D721Med (cell line): ENCODE results near the gene RASA2.
A peak's percentile ranks its signal among the peaks of the same experiment; 100 is the strongest.

Experiments
- DNase-seq: peaks from one replicate; pipeline ENCODE4 v3.0.0; 2011; ENCODE audit warnings: low spot score; ENCODE audit not compliant: insufficient read length
- FAIRE-seq: peaks from 2 replicates; lab custom pipeline; 2011; peaks lifted over from hg19 to GRCh38; lab: Jason Lieb, UNC
- TF ChIP-seq, protein P1 (sequence below): IDR thresholded peaks from 2 replicates; pipeline ENCODE4 v1.5.1; 2012; ENCODE audit warnings: mild to moderate bottlenecking, control low read depth; ENCODE audit not compliant: insufficient read depth; ENCODE audit errors: missing control alignments

Gene RASA2

DNA sequence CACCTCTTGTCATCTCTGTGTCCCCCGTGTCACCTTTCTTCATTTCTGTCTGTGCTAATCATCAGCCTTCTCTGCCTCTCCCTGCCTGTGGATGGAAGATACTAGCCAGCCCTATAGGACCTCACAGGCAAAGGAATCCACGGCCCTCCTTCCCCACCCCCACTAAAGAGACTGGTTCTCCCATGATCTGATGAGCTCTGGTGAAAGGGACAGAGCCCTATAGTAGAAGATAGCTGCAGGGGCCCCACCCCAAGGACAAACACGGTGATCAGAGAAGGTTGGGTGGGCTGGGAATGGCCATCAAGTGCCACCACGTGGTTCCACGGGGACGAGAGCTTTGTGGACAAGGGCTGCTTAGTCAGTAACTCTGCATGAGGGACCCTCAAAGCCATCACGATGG is 27.8 kb upstream of the RASA2 start:
- FAIRE-seq (no peak), DNase-seq (no peak)
- TF ChIP-seq, protein P1, sequence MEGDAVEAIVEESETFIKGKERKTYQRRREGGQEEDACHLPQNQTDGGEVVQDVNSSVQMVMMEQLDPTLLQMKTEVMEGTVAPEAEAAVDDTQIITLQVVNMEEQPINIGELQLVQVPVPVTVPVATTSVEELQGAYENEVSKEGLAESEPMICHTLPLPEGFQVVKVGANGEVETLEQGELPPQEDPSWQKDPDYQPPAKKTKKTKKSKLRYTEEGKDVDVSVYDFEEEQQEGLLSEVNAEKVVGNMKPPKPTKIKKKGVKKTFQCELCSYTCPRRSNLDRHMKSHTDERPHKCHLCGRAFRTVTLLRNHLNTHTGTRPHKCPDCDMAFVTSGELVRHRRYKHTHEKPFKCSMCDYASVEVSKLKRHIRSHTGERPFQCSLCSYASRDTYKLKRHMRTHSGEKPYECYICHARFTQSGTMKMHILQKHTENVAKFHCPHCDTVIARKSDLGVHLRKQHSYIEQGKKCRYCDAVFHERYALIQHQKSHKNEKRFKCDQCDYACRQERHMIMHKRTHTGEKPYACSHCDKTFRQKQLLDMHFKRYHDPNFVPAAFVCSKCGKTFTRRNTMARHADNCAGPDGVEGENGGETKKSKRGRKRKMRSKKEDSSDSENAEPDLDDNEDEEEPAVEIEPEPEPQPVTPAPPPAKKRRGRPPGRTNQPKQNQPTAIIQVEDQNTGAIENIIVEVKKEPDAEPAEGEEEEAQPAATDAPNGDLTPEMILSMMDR = no peak

DNA sequence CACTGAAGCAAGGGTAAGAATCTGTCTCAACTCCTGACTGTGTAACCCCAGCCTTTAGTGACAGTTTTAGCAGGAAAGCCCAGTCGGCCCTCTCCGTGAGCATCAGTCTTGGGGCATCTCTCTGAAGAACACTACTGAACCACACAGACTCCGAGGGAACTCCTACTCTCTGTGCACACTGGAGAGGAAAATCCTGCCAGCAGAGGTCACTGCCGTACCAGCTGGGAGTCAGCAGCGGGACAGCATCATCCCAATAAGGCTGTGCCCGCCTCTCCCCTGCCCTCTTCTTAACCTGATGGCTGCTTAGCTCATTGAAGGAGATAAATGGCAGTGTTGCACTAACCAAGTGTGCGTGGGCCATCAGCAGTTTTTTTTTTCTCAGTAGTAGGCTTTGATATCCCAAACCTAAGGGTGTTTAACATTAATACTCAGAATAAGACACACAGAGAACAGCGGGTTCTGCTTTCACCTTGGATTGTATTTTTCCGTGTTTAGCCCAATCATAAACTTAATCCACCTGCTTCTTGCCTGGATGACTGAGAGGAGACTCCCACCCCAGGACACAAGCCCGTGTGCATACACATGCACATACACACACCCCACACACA is 26.6 kb upstream of the RASA2 start:
- peak; percentile 68 for DNase-seq
- no peak for FAIRE-seq
- TF ChIP-seq, protein P1 = peak; percentile 92

DNA sequence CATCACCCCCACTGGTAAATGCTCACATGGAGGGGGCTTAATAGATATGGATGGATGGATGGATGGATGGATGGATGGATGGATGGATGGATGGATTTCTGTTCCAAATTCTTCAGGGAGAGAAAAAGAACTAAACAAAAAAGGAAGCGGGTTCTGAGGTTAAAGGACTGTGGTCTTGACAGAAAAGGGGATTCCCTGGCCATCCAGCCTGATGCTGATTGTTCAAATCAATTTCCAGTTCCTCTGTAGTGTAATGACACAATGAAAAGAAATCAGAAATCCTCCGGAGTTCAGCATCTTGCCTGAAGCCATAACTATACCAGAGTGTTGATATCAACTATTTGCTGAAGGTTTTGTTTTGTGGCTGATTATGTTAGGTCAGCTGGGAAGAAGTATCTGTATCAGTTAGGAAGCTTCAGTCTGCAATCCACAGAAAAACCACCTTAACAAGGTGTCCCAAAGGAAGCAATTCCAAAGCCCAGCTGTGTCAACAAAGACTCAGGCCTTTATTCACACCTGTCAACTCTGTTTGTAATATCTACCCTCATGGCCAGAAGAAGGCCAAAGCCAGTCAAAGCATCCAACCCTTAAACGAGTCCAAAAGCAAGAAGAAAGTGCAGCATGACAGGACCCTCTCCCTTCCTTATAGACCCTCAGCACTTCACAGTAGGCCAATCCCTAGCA is 24.5 kb upstream of the RASA2 start:
- DNase-seq (no peak), FAIRE-seq (no peak)
- TF ChIP-seq, protein P1 = no peak

DNA sequence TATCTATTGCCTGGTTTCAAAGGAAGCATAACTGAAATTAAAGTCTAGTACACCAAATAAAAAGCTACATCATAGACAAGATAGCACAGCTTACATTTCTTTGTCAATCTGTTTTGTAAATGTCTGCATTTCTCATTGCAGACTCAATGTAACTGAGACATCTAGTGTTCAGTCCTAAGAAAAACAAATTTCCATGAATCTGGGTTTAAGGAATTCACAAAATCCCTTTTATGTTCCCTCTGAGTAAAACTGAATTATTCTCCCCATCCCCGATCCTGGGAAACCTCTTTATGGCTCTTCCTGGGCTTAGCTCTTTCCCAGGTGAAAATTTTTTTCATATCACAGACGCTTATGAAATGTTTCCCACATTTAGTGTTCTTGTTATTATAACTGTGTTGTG is 21.6 kb upstream of the RASA2 start:
- TF ChIP-seq, protein P1 = no peak

DNA sequence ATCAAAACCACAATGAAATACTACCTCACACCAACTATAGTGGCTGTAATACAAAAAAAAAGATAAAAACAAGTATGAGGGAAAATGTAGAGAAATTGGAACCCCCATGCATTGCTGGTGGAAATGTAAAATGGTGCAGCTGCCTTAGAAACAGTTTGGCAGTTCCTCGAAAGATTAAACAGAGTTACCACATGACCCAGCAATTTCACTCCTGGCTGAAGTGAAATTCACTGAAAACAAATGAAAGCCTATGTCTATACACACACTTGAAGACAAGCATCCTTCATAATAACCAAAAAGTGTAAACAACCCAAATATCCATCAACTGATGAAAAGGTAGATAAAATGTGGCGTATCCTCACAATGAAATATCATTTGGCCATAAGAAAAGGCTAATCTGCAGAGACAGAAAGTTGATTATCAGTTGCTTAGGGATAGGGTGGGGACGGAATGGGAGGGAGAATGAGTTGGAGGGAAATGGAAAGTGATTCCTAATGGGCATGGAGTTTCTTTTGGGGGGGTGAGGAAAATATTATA is 20.1 kb upstream of the RASA2 start:
- TF ChIP-seq, protein P1 = no peak
- FAIRE-seq = no peak
- no peak for DNase-seq

More for the DNA sequence above, 21.6 kb upstream of the RASA2 start:
- FAIRE-seq (no peak), DNase-seq (no peak)

DNA sequence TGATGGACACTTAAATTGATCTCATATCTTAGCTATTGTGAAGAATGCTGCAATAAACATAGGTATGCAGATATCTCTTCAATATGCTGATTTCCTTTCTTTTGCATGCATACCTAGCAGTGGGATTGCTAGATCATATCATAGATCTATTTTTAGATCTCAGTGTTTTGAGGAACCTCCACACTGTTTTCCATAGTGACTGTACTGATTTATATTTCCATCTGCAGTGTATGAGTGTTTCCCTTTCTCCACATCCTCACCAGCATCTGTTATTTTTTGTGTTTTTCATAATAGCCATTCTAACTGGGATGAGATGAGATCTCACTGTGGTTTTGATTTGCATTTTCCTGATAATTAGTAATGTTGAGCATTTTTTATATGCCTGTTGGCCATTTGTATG is 17.1 kb upstream of the RASA2 start:
- FAIRE-seq = no peak
- TF ChIP-seq, protein P1 = no peak

DNA sequence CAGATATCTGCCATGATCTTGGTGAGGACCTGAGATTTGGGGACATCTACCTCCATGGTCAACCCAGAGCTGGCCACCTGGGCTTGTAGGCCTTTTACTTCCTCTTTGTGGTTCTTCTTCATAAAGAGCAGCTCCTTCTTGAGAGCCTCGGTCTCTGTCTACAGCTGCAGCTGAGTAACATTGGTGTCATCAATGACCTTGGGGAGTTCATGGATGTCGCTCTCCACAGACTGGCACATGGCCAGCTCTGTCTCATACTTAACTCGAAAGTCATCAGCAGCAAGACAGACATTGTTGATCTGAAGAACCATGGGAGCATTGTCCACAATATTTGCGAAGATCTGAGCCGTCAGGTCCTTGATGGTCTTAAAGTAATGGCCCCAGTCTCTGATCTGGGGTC is 15.7 kb upstream of the RASA2 start:
- TF ChIP-seq, protein P1 = no peak
- FAIRE-seq (no peak), DNase-seq (no peak)

More for the DNA sequence above, 17.1 kb upstream of the RASA2 start:
- no peak for DNase-seq
